ENCODE measurements around the gene GDF7. TPM values are rescaled to one million over a fixed set of nuclear protein-coding genes. Genes with fewer than 3 reads are reported as not detected.

The GDF7 gene
- total RNA-seq, 1 donor from 2014 or later = 0.46 TPM

- DNase-seq (ENCODE audit: missing footprints) (peak; percentile 65), ATAC-seq (no peak)
- intact Hi-C loops (cut with DNase I) = no loop called here
Measured at GRCh38 chr2:20626698-20627513, 40.0 kb upstream of the GDF7 start.

GRCh38 chr2:20627712-20628380, 39.1 kb upstream of the GDF7 start:
- ATAC-seq = no peak
- peak; percentile 9 for DNase-seq (ENCODE audit: missing footprints)
- intact Hi-C loops (cut with DNase I) = no loop called here

- intact Hi-C loops (cut with DNase I) = no loop called here
- DNase-seq (ENCODE audit: missing footprints) = peak; percentile 1
- ATAC-seq = no peak
Measured at GRCh38 chr2:20629181-20629580, 37.8 kb upstream of the GDF7 start.

- intact Hi-C loops (cut with DNase I) = loop anchor here (5.0 kb wide), 1 partner anchor 97 kb away; no protein-coding TSS in a partner anchor
- DNase-seq (ENCODE audit: missing footprints) (peak; percentile 52), ATAC-seq (no peak)
Measured at GRCh38 chr2:20629581-20630171, 37.3 kb upstream of the GDF7 start.

- ATAC-seq (no peak), DNase-seq (ENCODE audit: missing footprints) (peak; percentile 32)
- intact Hi-C loops (cut with DNase I) = loop anchor here (5.0 kb wide), 1 partner anchor 99 kb away; no protein-coding TSS in a partner anchor
Measured at GRCh38 chr2:20630967-20631366, 36.0 kb upstream of the GDF7 start.

- intact Hi-C loops (cut with DNase I) = loop anchor here (5.0 kb wide), 1 partner anchor 99 kb away; no protein-coding TSS in a partner anchor
- peak; percentile 37 for DNase-seq (ENCODE audit: missing footprints)
- no peak for ATAC-seq
Measured at GRCh38 chr2:20631617-20632307, 35.2 kb upstream of the GDF7 start.

- intact Hi-C loops (cut with DNase I) = loop anchor here (5.0 kb wide), 1 partner anchor 100 kb away; no protein-coding TSS in a partner anchor
- peak; percentile 14 for DNase-seq (ENCODE audit: missing footprints)
- ATAC-seq = no peak
Measured at GRCh38 chr2:20632446-20632990, 34.4 kb upstream of the GDF7 start.

- intact Hi-C loops (cut with DNase I) = loop anchor here (5.0 kb wide), 1 partner anchor 101 kb away; no protein-coding TSS in a partner anchor
- DNase-seq (ENCODE audit: missing footprints) (peak; percentile 55), ATAC-seq (no peak)
Measured at GRCh38 chr2:20633001-20633400, 33.9 kb upstream of the GDF7 start.

GRCh38 chr2:20633794-20634506, 33.0 kb upstream of the GDF7 start:
- DNase-seq (ENCODE audit: missing footprints) (peak; percentile 76), ATAC-seq (peak; percentile 18)
- intact Hi-C loops (cut with DNase I) = loop anchor here (2.0 to 5.0 kb wide), 2 partner anchors 33 to 102 kb away; no protein-coding TSS in a partner anchor

- intact Hi-C loops (cut with DNase I) = loop anchor here (1.0 to 5.0 kb wide), 4 partner anchors 34 to 191 kb away; no protein-coding TSS in a partner anchor
- ATAC-seq (no peak), DNase-seq (ENCODE audit: missing footprints) (peak; percentile 26)
Measured at GRCh38 chr2:20634507-20635112, 32.3 kb upstream of the GDF7 start.

- intact Hi-C loops (cut with DNase I) = loop anchor here (1.0 to 5.0 kb wide), 3 partner anchors 34 to 192 kb away; no protein-coding TSS in a partner anchor
- no peak for DNase-seq (ENCODE audit: missing footprints)
Measured at GRCh38 chr2:20635113-20635510, 31.8 kb upstream of the GDF7 start.

GRCh38 chr2:20635675-20636584, 31.0 kb upstream of the GDF7 start:
- intact Hi-C loops (cut with DNase I) = loop anchor here (1.0 to 5.0 kb wide), 3 partner anchors 35 to 193 kb away; no protein-coding TSS in a partner anchor
- ATAC-seq = peak; percentile 87
- DNase-seq (ENCODE audit: missing footprints) = peak; percentile 91

More at GRCh38 chr2:20635113-20635510, 31.8 kb upstream of the GDF7 start:
- ATAC-seq = no peak

- intact Hi-C loops (cut with DNase I) = loop anchor here (5.0 kb wide), 1 partner anchor 130 kb away; no protein-coding TSS in a partner anchor
- ATAC-seq (peak; percentile 70), DNase-seq (ENCODE audit: missing footprints) (peak; percentile 65)
Measured at GRCh38 chr2:20637147-20637546, 29.8 kb upstream of the GDF7 start.

- ATAC-seq (no peak), DNase-seq (ENCODE audit: missing footprints) (peak; percentile 60)
- intact Hi-C loops (cut with DNase I) = loop anchor here (5.0 kb wide), 1 partner anchor 131 kb away; no protein-coding TSS in a partner anchor
Measured at GRCh38 chr2:20638014-20638413, 28.9 kb upstream of the GDF7 start.

- ATAC-seq = no peak
- peak; percentile 48 for DNase-seq (ENCODE audit: missing footprints)
- intact Hi-C loops (cut with DNase I) = loop anchor here (5.0 kb wide), 1 partner anchor 132 kb away; no protein-coding TSS in a partner anchor
Measured at GRCh38 chr2:20638646-20639430, 28.1 kb upstream of the GDF7 start.

Measured in Right ventricle myocardium inferior (tissue), 1 donor.